ENCODE results near the gene CLTC.

CLTC gene

GRCh38 chr17:59699218-59699617, 79.5 kb downstream of the CLTC start:
- no peak for DNase-seq (ENCODE audit: low read depth)
- H3K4me3 ChIP-seq (ENCODE audit: control insufficient read depth, low read depth, low read length) = no peak overlapping the region
- no peak for TF ChIP-seq CTCF (conservative IDR thresholded peaks at IDR 0.05; ENCODE audit: control insufficient read depth, insufficient read depth, low read depth, low read length)

GRCh38 chr17:59699786-59700185, 80.1 kb downstream of the CLTC start:
- no peak for DNase-seq (ENCODE audit: low read depth)
- no peak for TF ChIP-seq CTCF (conservative IDR thresholded peaks at IDR 0.05; ENCODE audit: control insufficient read depth, insufficient read depth, low read depth, low read length)
- H3K4me3 ChIP-seq (ENCODE audit: control insufficient read depth, low read depth, low read length) = no peak overlapping the region

DNA sequence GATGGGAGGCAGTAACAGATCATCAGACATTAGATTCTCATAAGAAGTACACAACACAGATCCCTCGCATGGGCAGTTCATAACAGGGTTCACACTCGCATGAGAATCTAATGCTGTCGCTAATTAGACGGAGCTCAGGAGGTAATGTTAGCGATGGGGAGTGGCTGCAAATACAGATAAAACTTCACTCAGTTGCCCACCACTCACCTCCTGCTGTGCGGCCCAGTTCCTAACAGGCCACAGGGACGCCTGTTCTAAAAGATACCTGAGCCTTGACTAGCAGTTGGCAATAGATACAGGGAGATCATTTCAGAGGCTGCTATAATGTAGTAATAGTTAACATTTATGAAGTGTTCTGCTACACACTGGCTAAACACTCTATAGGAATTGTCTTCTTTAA, 82.6 kb downstream of the CLTC start:
- no peak overlapping the region for H3K4me3 ChIP-seq (ENCODE audit: control insufficient read depth, low read depth, low read length)
- no peak for TF ChIP-seq CTCF (conservative IDR thresholded peaks at IDR 0.05; ENCODE audit: control insufficient read depth, insufficient read depth, low read depth, low read length)
- no peak for DNase-seq (ENCODE audit: low read depth)

GRCh38 chr17:59707149-59707970, 87.7 kb downstream of the CLTC start, which contains the start of the genes PTRH2 and VMP1:
PTRH2 (minus strand) TSS chr17:59707430; CDS start chr17:59697978, 9,452 bp downstream.
VMP1 (plus strand) TSS chr17:59707654; CDS start chr17:59731447, 23,793 bp downstream.
- no peak for TF ChIP-seq CTCF (conservative IDR thresholded peaks at IDR 0.05; ENCODE audit: control insufficient read depth, insufficient read depth, low read depth, low read length)
- peak; percentile 100 for DNase-seq (ENCODE audit: low read depth)
- H3K4me3 ChIP-seq (ENCODE audit: control insufficient read depth, low read depth, low read length) = peak within 1 kb of the TSS; percentile 99

GRCh38 chr17:59707971-59708430, 88.3 kb downstream of the CLTC start:
- DNase-seq (ENCODE audit: low read depth) = no peak
- TF ChIP-seq CTCF (conservative IDR thresholded peaks at IDR 0.05; ENCODE audit: control insufficient read depth, insufficient read depth, low read depth, low read length) = no peak
- H3K4me3 ChIP-seq (ENCODE audit: control insufficient read depth, low read depth, low read length) = peak overlapping the region; percentile 99

DNA sequence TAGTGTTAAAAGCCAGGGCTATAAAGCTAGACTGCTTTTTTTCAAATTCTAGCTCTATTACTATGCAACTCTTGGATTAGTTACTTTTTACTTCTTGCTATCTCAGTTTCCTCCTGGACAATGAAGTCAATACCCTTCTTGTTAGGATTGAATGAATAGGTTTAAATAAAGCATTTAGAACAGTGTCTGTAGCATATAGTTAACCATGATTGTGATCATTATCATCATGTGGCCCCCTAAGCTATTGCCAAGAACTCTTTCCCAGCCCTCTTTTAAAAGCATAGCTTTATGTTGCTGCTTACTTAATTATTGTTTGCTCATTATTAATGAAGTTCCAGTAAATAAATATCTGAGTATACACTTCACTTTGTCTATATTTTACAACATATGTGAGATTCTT, 92.2 kb downstream of the CLTC start:
- H3K4me3 ChIP-seq (ENCODE audit: control insufficient read depth, low read depth, low read length) = no peak overlapping the region
- TF ChIP-seq CTCF (conservative IDR thresholded peaks at IDR 0.05; ENCODE audit: control insufficient read depth, insufficient read depth, low read depth, low read length) = no peak
- DNase-seq (ENCODE audit: low read depth) = no peak
